H1 (cell line): Measurements from ENCODE around the gene PBX1. TPM values are rescaled to one million over a fixed set of nuclear protein-coding genes. Genes with fewer than 3 reads are reported as not detected.

ENCODE experiments used
- CTCF ChIA-PET: fragments of 300-600 bp; sonication (Branson Sonifier 250); formaldehyde crosslinking; loops from one replicate; lab custom pipeline; 2021; ENCODE audit not compliant: partially characterized antibody; lab: Charles Lee
- POLR2A ChIA-PET: fragments of 300-600 bp; sonication (Branson Sonifier 250); formaldehyde crosslinking; loops from one replicate; lab custom pipeline; 2021; ENCODE audit warnings: inconsistent platforms; ENCODE audit not compliant: partially characterized antibody; lab: Charles Lee
- DNase-seq, 2 experiments: peaks; one replicate each; pipeline versions ENCODE4 v3.0.0 to v3.0.0-alpha.2; 2010 to 2022; ENCODE audit warnings: low spot score in 2 of 2, low read depth in 1 of 2, mixed read lengths in 1 of 2
- FAIRE-seq: peaks from 2 replicates; lab custom pipeline; 2011; peaks lifted over from hg19 to GRCh38; lab: Jason Lieb, UNC
- H2AFZ ChIP-seq: 2 replicates; pipeline ENCODE4 v1.8.1; 2012; ENCODE audit warnings: low read length, inconsistent platforms
- H2AK5ac ChIP-seq: 2 replicates; pipeline ENCODE4 v1.6.1; 2013; ENCODE audit warnings: low read depth, low read length
- H2BK120ac ChIP-seq: replicated peaks from 2 replicates; pipeline ENCODE3; 2013; ENCODE audit warnings: low read depth, low read length, inconsistent platforms
- H2BK12ac ChIP-seq: 2 replicates; pipeline ENCODE4 v1.6.1; 2013; ENCODE audit warnings: low read depth, low read length
- H2BK15ac ChIP-seq: 2 replicates; pipeline ENCODE4 v1.6.1; 2013; ENCODE audit warnings: low read length
- H2BK20ac ChIP-seq: 2 replicates; pipeline ENCODE4 v1.6.1; 2013; ENCODE audit warnings: low read length
- H2BK5ac ChIP-seq: 2 replicates; pipeline ENCODE4 v1.6.1; 2013; ENCODE audit warnings: low read depth, low read length
- H3K14ac ChIP-seq: 2 replicates; pipeline ENCODE4 v1.6.1; 2013; ENCODE audit warnings: inconsistent platforms; ENCODE audit not compliant: insufficient read length
- H3K18ac ChIP-seq: 2 replicates; pipeline ENCODE4 v1.6.1; 2013; ENCODE audit warnings: low read length; ENCODE audit errors: extremely low read depth
- H3K23ac ChIP-seq: 2 replicates; pipeline ENCODE4 v1.6.1; 2013; ENCODE audit warnings: inconsistent platforms; ENCODE audit not compliant: insufficient read length
- H3K23me2 ChIP-seq: 2 replicates; pipeline ENCODE4 v1.6.1; 2013; ENCODE audit warnings: low read depth, low read length
- H3K27ac ChIP-seq: 2 replicates; pipeline ENCODE4 v1.6.1; 2011; ENCODE audit warnings: low read depth, low read length, inconsistent platforms
- H3K27me3 ChIP-seq, 4 experiments: replicated peaks in 1 of 4; 1 replicate in 1 of 4; 2 replicates in 3 of 4; pipeline versions ENCODE4 v1.6.1 to v1.8.1; 2011 to 2013; ENCODE audit warnings: low read length in 3 of 4, mild to moderate bottlenecking in 3 of 4, inconsistent platforms in 2 of 4, mixed read lengths in 2 of 4, moderate library complexity in 1 of 4; ENCODE audit not compliant: control insufficient read depth in 3 of 4, insufficient read depth in 3 of 4; ENCODE audit errors: extremely low read depth in 1 of 4
- H3K36me3 ChIP-seq, 4 experiments: 2 replicates each; pipeline versions ENCODE4 v1.6.1 to v1.8.1; 2011 to 2013; ENCODE audit warnings: mild to moderate bottlenecking in 4 of 4, low read length in 3 of 4, moderate library complexity in 2 of 4, control low read depth in 1 of 4, inconsistent platforms in 1 of 4; ENCODE audit not compliant: insufficient read depth in 4 of 4, control insufficient read depth in 2 of 4
- H3K4ac ChIP-seq: replicated peaks from 2 replicates; pipeline ENCODE3; 2013; ENCODE audit warnings: low read length, low read depth, mixed read lengths, inconsistent platforms; ENCODE audit not compliant: insufficient read length
- H3K4me1 ChIP-seq, 4 experiments: replicated peaks in 1 of 4; 1 replicate in 1 of 4; 2 replicates in 3 of 4; pipeline versions ENCODE4 v1.6.1 to v1.8.1; 2011 to 2013; ENCODE audit warnings: low read length in 3 of 4, inconsistent platforms in 2 of 4, mixed read lengths in 1 of 4; ENCODE audit not compliant: insufficient read depth in 4 of 4, control insufficient read depth in 3 of 4
- H3K4me2 ChIP-seq, 2 experiments: 2 replicates each; pipeline versions ENCODE4 v1.6.1 to v1.8.1; 2011 to 2013; ENCODE audit warnings: low read depth in 2 of 2, low read length in 2 of 2, control low read depth in 1 of 2, inconsistent platforms in 1 of 2, mild to moderate bottlenecking in 1 of 2; ENCODE audit not compliant: insufficient read depth in 1 of 2
- H3K4me3 ChIP-seq, 4 experiments: fragments of 200-600, 300-600 bp in 1 of 4; sonication (generic), shearing (Covaris generic), sonication (Bioruptor Twin) in 1 of 4; 2 replicates each; pipeline versions ENCODE4 v1.5.1 to v1.8.1; 2011 to 2016; ENCODE audit warnings: low read length in 4 of 4, low read depth in 3 of 4, control low read depth in 2 of 4, inconsistent platforms in 2 of 4, mild to moderate bottlenecking in 2 of 4, mixed read lengths in 1 of 4, moderate library complexity in 1 of 4; ENCODE audit not compliant: insufficient read depth in 2 of 4; ENCODE audit errors: extremely low read depth in 1 of 4
- H3K56ac ChIP-seq: replicated peaks from 2 replicates; pipeline ENCODE3; 2013; ENCODE audit warnings: low read depth, mild to moderate bottlenecking, mixed read lengths, low read length, inconsistent platforms; ENCODE audit not compliant: insufficient read length
- H3K79me1 ChIP-seq: 2 replicates; pipeline ENCODE4 v1.6.1; 2013; ENCODE audit warnings: low read depth, low read length, control low read depth
- H3K79me2 ChIP-seq, 2 experiments: 2 replicates each; pipeline versions ENCODE4 v1.6.1 to v1.8.1; 2012 to 2013; ENCODE audit warnings: low read length in 2 of 2, mild to moderate bottlenecking in 2 of 2, inconsistent platforms in 1 of 2; ENCODE audit not compliant: insufficient read depth in 2 of 2, control insufficient read depth in 1 of 2
- H3K9ac ChIP-seq, 4 experiments: replicated peaks in 1 of 4; 1 replicate in 1 of 4; 2 replicates in 3 of 4; pipeline versions ENCODE4 v1.6.1 to v1.8.1; 2011 to 2013; ENCODE audit warnings: low read depth in 3 of 4, low read length in 3 of 4, control low read depth in 2 of 4, mild to moderate bottlenecking in 2 of 4, moderate library complexity in 2 of 4, inconsistent platforms in 1 of 4; ENCODE audit errors: extremely low read depth in 1 of 4
- H3K9me3 ChIP-seq, 2 experiments: 2 replicates each; pipeline versions ENCODE4 v1.6.1 to v1.8.1; 2012 to 2013; ENCODE audit warnings: mild to moderate bottlenecking in 2 of 2, moderate library complexity in 2 of 2, control low read depth in 1 of 2, inconsistent platforms in 1 of 2, low read depth in 1 of 2, low read length in 1 of 2, mixed read lengths in 1 of 2; ENCODE audit not compliant: insufficient read depth in 2 of 2
- H4K20me1 ChIP-seq, 2 experiments: replicated peaks in 1 of 2; 2 replicates each; pipeline versions ENCODE3 to v1.8.1; 2011 to 2013; ENCODE audit warnings: inconsistent platforms in 2 of 2, low read length in 2 of 2, mild to moderate bottlenecking in 1 of 2; ENCODE audit not compliant: insufficient read depth in 2 of 2, control insufficient read depth in 1 of 2
- H4K5ac ChIP-seq: 2 replicates; pipeline ENCODE4 v1.6.1; 2013; ENCODE audit warnings: low read length, low read depth, mixed read lengths, inconsistent platforms; ENCODE audit not compliant: insufficient read length
- H4K8ac ChIP-seq: 2 replicates; pipeline ENCODE4 v1.8.0; 2013; ENCODE audit warnings: mild to moderate bottlenecking, moderate library complexity, low read length, inconsistent platforms; ENCODE audit not compliant: insufficient read depth; ENCODE audit errors: extremely low read depth
- H4K91ac ChIP-seq: replicated peaks from 2 replicates; pipeline ENCODE3; 2013; ENCODE audit warnings: low read length, mixed read lengths, inconsistent platforms; ENCODE audit not compliant: insufficient read length
- BRCA1 ChIP-seq: IDR thresholded peaks from 2 replicates; pipeline ENCODE4 v1.6.1; 2012; ENCODE audit warnings: low read depth, low read length, improper control_type of control experiment
- EZH2 ChIP-seq: fragments of 200-600 bp; sonication (generic); IDR thresholded peaks from 2 replicates; pipeline ENCODE4 v1.7.1; 2012; ENCODE audit warnings: low read depth, mild to moderate bottlenecking, moderate library complexity, low read length, inconsistent platforms; ENCODE audit not compliant: severe bottlenecking
- HDAC6 ChIP-seq: IDR thresholded peaks from one replicate; pipeline ENCODE4 v1.7.1; 2012; ENCODE audit warnings: low read depth, mild to moderate bottlenecking, inconsistent platforms, low read length, moderate library complexity
- KDM1A ChIP-seq: fragments of 200-600, 300-600 bp; sonication (generic); IDR thresholded peaks from 2 replicates; pipeline ENCODE4 v1.7.1; 2016; ENCODE audit warnings: mild to moderate bottlenecking, low read length, borderline replicate concordance
- PHF8 ChIP-seq: fragments of 200-600 bp; sonication (generic); conservative IDR thresholded peaks from 2 replicates; pipeline ENCODE4 v1.7.1; 2012; ENCODE audit warnings: low read depth, mild to moderate bottlenecking, inconsistent platforms, low read length, moderate library complexity
- POLR2A ChIP-seq, 2 experiments: IDR thresholded peaks; 1 replicate in 1 of 2; 2 replicates in 1 of 2; pipeline ENCODE4 v1.6.1; 2011; ENCODE audit warnings: low read depth in 2 of 2, low read length in 2 of 2, mild to moderate bottlenecking in 2 of 2; ENCODE audit errors: control extremely low read depth in 1 of 2
- RFX5 ChIP-seq: IDR thresholded peaks from 2 replicates; pipeline ENCODE4 v1.6.1; 2011; ENCODE audit warnings: low read depth, low read length, improper control_type of control experiment, borderline replicate concordance
- SAP30 ChIP-seq: fragments of 300-600 bp; sonication (generic); IDR thresholded peaks from 2 replicates; pipeline ENCODE4 v1.7.1; 2012; ENCODE audit warnings: low read length, moderate library complexity, mild to moderate bottlenecking, inconsistent platforms; ENCODE audit not compliant: insufficient read depth, insufficient replicate concordance
- SIN3A ChIP-seq, 2 experiments: IDR thresholded peaks in 1 of 2; conservative IDR thresholded peaks in 1 of 2; 2 replicates each; pipeline ENCODE4 v1.6.1; 2011 to 2012; ENCODE audit warnings: low read length in 2 of 2, improper control_type of control experiment in 1 of 2, low read depth in 1 of 2, mild to moderate bottlenecking in 1 of 2
- SIRT6 ChIP-seq: IDR thresholded peaks from one replicate; pipeline ENCODE4 v1.7.1; 2012; ENCODE audit warnings: low read length, inconsistent platforms
- TAF1 ChIP-seq: IDR thresholded peaks from 2 replicates; pipeline ENCODE4 v1.6.1; 2011; ENCODE audit warnings: mild to moderate bottlenecking, low read depth, low read length
- ZNF274 ChIP-seq: IDR thresholded peaks from 2 replicates; pipeline ENCODE4 v1.7.0; 2012; ENCODE audit warnings: low read length, borderline replicate concordance; ENCODE audit errors: extremely low read depth
- WGBS, 2 experiments: shearing (Covaris generic) in 1 of 2; methylation state at CpG; one replicate each; pipeline versions ENCODE4 v1.1.6 to v1.1.7; 2013 to 2015; ENCODE audit warnings: low lambda C conversion rate in 2 of 2, mixed read lengths in 2 of 2, inconsistent platforms in 1 of 2, low coverage in 1 of 2, missing lambda C conversion rate in 1 of 2; ENCODE audit not compliant: insufficient replicate concordance in 2 of 2, insufficient coverage in 1 of 2, insufficient read length in 1 of 2; ENCODE audit errors: extremely low coverage in 1 of 2, missing lambda C conversion rate in 1 of 2; 5-methylcytosine and 5-hydroxymethylcytosine counted together
- polyA plus RNA-seq, 7 experiments: library from polyadenylated mRNA; depleted of rRNA in 3 of 7; stranded (reverse) in 5 of 7; unstranded in 2 of 7; fragments of >200 nt in 5 of 7; fragments of 200-250 nt in 2 of 7; gene quantifications; 1 replicate in 5 of 7; 2 replicates in 1 of 7; 4 replicates in 1 of 7; pipeline versions ENCODE4 v1.2.1 to v1.2.3, GENCODE V29; 2011 to 2013; ENCODE audit warnings: missing spikeins in 2 of 7, mixed read lengths in 2 of 7
- total RNA-seq: library from RNA; stranded (reverse); fragmentation: NEBNext Ultra II Directional; extraction: Animal tissue kit (Norgen Biotek cat#: 25700); gene quantifications from 2 replicates; pipeline ENCODE4 v1.2.1, GENCODE V29; 2021

PBX1 gene
- total and polyA plus RNA-seq, 2 of the 8 experiments (the other 6 are each of a cell fraction or from before 2014, with no cell fraction given): 87.4 to 124 TPM

- Histone ChIP-seq H2BK120ac (no peak overlapping the region), H3K4me2 (no peak overlapping the region), H3K79me1 (peaks cover 18% of the 10 kb centered on the region), H2BK12ac (no peak overlapping the region), H3K9me3 (no peaks in the 10 kb centered on the region), H3K4me3 (no peak overlapping the region), H2BK15ac (no peak overlapping the region), H3K4ac (no peak overlapping the region), H3K27me3 (no peaks in the 10 kb centered on the region), H2AK5ac (no peak overlapping the region), H4K5ac (no peak overlapping the region), H3K4me1 (peaks cover 8 to 31% (median 21%) of the 10 kb centered on the region in 4 experiments; a peak in 5 of 7 replicates), H3K36me3 (peaks cover 0 to 5% (median 4%) of the 10 kb centered on the region in 4 experiments; a peak in 5 of 8 replicates), H3K9ac (no peak overlapping the region), H3K14ac (no peak overlapping the region), H2BK5ac (no peak overlapping the region), H4K20me1 (peaks cover 2 to 7% of the 10 kb centered on the region in 2 experiments), H2BK20ac (no peak overlapping the region), H3K79me2 (peaks cover 11 to 95% of the 10 kb centered on the region in 2 experiments; a peak in 3 of 4 replicates), H3K23ac (no peak overlapping the region), H4K8ac (no peak overlapping the region), H3K18ac (no peak overlapping the region), H3K23me2 (no peaks in the 10 kb centered on the region), H3K27ac (no peak overlapping the region), H3K56ac (no peak overlapping the region), H4K91ac (no peak overlapping the region), H2AFZ (no peak overlapping the region)
- TF ChIP-seq SIRT6: no peak
- TF ChIP-seq RFX5: no peak
- TF ChIP-seq POLR2A (IDR thresholded peaks at IDR 0.05; ENCODE audit: control extremely low read depth in 1 of 2, low read depth in 2 of 2, low read length in 2 of 2): no peak
- TF ChIP-seq PHF8: no peak
- no peak for TF ChIP-seq SAP30
- no peak for TF ChIP-seq BRCA1
- no peak for TF ChIP-seq KDM1A
- TF ChIP-seq SIN3A (conservative IDR thresholded peaks at IDR 0.05 in 1 of 2, IDR thresholded peaks at IDR 0.05 in 1 of 2; ENCODE audit: low read depth in 1 of 2, low read length in 2 of 2): no peak
- TF ChIP-seq EZH2: no peak
- TF ChIP-seq ZNF274: no peak
- TF ChIP-seq TAF1: no peak
- no peak for TF ChIP-seq HDAC6
- WGBS, 2 experiments: 82% methylated on average over 3 of the region's 3 CpGs; no CpG with 5 or more reads in 1 of the 2 experiments
- POLR2A ChIA-PET: interaction anchor here (1.4 kb wide), 1 partner anchor 9 kb away, joined by 4 read pairs; no protein-coding TSS in a partner anchor
- DNase-seq (no peak), FAIRE-seq (no peak)
- CTCF ChIA-PET: interaction anchor here (0.6 to 2.3 kb wide), 6 partner anchors 19 to 130 kb away, joined by 3 to 11 read pairs (median 3); no protein-coding TSS in a partner anchor
These were observed 85.3 kb downstream of the PBX1 start for GRCh38 chr1:164644268-164644667.
